ENCODE measurements around the gene PHKG2.

Gene PHKG2

DNA sequence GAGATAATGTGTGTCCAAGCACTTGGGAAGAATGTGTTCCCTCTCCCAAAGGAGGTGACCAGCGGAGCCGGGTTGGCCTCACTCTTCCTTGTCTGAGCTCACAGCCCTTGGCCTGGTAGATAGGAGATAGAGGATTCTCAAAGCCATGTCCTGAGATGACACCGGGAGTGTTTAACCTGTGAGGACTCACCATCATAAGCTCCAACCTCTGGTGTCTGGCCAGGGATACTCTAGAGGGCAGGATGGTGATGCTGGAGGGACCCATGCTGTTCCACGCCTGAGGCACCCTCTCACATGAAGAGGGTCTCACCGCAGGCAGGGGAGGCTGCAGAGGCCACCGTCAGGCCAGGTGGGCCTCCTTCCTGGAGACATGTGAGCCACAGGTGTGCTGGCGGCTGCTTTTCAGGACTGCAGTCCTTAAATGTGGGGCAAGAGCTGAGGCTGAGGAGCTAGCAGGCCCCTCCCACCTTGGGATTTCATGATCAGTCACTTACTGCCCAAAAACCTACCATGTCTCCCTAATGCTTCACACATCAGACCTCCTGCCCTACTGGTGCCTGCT lies 45.4 kb downstream of the PHKG2 start:
- TF ChIP-seq, protein P1, sequence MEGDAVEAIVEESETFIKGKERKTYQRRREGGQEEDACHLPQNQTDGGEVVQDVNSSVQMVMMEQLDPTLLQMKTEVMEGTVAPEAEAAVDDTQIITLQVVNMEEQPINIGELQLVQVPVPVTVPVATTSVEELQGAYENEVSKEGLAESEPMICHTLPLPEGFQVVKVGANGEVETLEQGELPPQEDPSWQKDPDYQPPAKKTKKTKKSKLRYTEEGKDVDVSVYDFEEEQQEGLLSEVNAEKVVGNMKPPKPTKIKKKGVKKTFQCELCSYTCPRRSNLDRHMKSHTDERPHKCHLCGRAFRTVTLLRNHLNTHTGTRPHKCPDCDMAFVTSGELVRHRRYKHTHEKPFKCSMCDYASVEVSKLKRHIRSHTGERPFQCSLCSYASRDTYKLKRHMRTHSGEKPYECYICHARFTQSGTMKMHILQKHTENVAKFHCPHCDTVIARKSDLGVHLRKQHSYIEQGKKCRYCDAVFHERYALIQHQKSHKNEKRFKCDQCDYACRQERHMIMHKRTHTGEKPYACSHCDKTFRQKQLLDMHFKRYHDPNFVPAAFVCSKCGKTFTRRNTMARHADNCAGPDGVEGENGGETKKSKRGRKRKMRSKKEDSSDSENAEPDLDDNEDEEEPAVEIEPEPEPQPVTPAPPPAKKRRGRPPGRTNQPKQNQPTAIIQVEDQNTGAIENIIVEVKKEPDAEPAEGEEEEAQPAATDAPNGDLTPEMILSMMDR (IDR thresholded peaks at IDR 0.05; ENCODE audit: insufficient read depth, low read length, missing control alignments): no peak
- ChIA-PET POLR2A (no interaction called here), CTCF (interaction anchor here (0.9 to 3.3 kb wide), 6 partner anchors 9 to 148 kb away, joined by 3 to 14 read pairs (median 4); no protein-coding TSS in a partner anchor)
- H3K4me3 ChIP-seq (ENCODE audit: low read depth, low read length): no peak overlapping the region
- no peak for DNase-seq (ENCODE audit: low read depth, low spot score)

GRCh38 chr16:30794634-30795033 lies 46.4 kb downstream of the PHKG2 start:
- POLR2A ChIA-PET: no interaction called here
- CTCF ChIA-PET: interaction anchor here (0.9 to 2.6 kb wide), 2 partner anchors 14 to 19 kb away, joined by 3 to 13 read pairs; no protein-coding TSS in a partner anchor
- no peak for DNase-seq (ENCODE audit: low read depth, low spot score)
- TF ChIP-seq, protein P1 (IDR thresholded peaks at IDR 0.05; ENCODE audit: insufficient read depth, low read length, missing control alignments): no peak
- H3K4me3 ChIP-seq (ENCODE audit: low read depth, low read length): no peak overlapping the region

GRCh38 chr16:30797670-30798309 lies 49.6 kb downstream of the PHKG2 start:
- POLR2A ChIA-PET: interaction anchor here (0.6 kb wide), 1 partner anchor 645 kb away, joined by 4 read pairs; the partner anchor contains the start of gene ZNF843
- TF ChIP-seq, protein P1 (IDR thresholded peaks at IDR 0.05; ENCODE audit: insufficient read depth, low read length, missing control alignments): no peak
- no peak for DNase-seq (ENCODE audit: low read depth, low spot score)
- no peak overlapping the region for H3K4me3 ChIP-seq (ENCODE audit: low read depth, low read length)
- CTCF ChIA-PET: interaction anchor here (1.2 kb wide), 1 partner anchor 16 kb away, joined by 3 read pairs; no protein-coding TSS in a partner anchor

Measured in AG04449 (cell line).